Measurements from ENCODE around the gene CELF1.

- no peak for TF ChIP-seq EZH2 (IDR thresholded peaks at IDR 0.05; ENCODE audit: borderline replicate concordance, insufficient read depth, low read depth, low read length, poor library complexity, severe bottlenecking)
- TF ChIP-seq CTCF (IDR thresholded peaks at IDR 0.05) = no peak
Observed at GRCh38 chr11:47532597-47533213, 20.2 kb downstream of the CELF1 start.
